Mesenteric fat pad (tissue), 1 donor: Measurements from ENCODE around the gene EMC9. TPM values are rescaled to one million over a fixed set of nuclear protein-coding genes. Genes with fewer than 3 reads are reported as not detected.

Source experiments
- DNase-seq: peaks from one replicate; pipeline ENCODE4 v3.0.0-alpha.2; 2020; ENCODE audit warnings: low spot score
- long read RNA-seq: library from polyadenylated mRNA; unstranded; transcript quantifications from one replicate; pipeline ENCODE4 v2.0.0, GENCODE V29; 2020
- total RNA-seq: library from RNA; stranded (reverse); fragmentation: NEBNext Ultra II Directional; extraction: Animal tissue kit (Norgen Biotek cat#: 25700); gene quantifications from one replicate; pipeline ENCODE4 v1.2.1, GENCODE V29; 2021
- donor health status: DM: yes; HTN: yes; CAD: no.

Gene EMC9
- total RNA-seq: 15.5 TPM
- long read RNA-seq, transcript EMC9-202 (5 exons, 953 nt): major isoform, 6 of 14 reads
- long read RNA-seq, partial matches to known transcripts: 2 of 14 reads
- long read RNA-seq, other reads (novel, unspliced or antisense): 4 of 14 reads

GRCh38 chr14:24141097-24141880 lies at the start of gene EMC9:
Gene EMC9, minus strand, starts transcription at chr14:24141591. Its CDS starts 287 bp downstream, at chr14:24141304.
- peak; percentile 100 for DNase-seq

- no peak for DNase-seq
These were observed 49.0 kb upstream of the EMC9 start for GRCh38 chr14:24190416-24190815.

- no peak for DNase-seq
These were observed 48.1 kb upstream of the EMC9 start for GRCh38 chr14:24189460-24189859.

GRCh38 chr14:24189059-24189375 lies 47.6 kb upstream of the EMC9 start:
- no peak for DNase-seq

GRCh38 chr14:24188251-24189058 lies 47.1 kb upstream of the EMC9 start, which contains the start of gene IPO4:
Gene IPO4, minus strand, starts transcription at chr14:24188816. Its CDS starts 29 bp downstream, at chr14:24188787.
- DNase-seq: peak; percentile 96

- no peak for DNase-seq
These were observed 46.1 kb upstream of the EMC9 start for GRCh38 chr14:24187539-24187915.

- DNase-seq: no peak
These were observed 45.6 kb upstream of the EMC9 start for GRCh38 chr14:24186831-24187538.

- no peak for DNase-seq
These were observed 44.4 kb upstream of the EMC9 start for GRCh38 chr14:24185741-24186140.

- DNase-seq: no peak
These were observed 43.6 kb upstream of the EMC9 start for GRCh38 chr14:24185026-24185425.

- DNase-seq: no peak
These were observed 42.9 kb upstream of the EMC9 start for GRCh38 chr14:24184104-24184970.

- DNase-seq: no peak
These were observed 41.7 kb upstream of the EMC9 start for GRCh38 chr14:24183014-24183481.

GRCh38 chr14:24182110-24182882 lies 40.9 kb upstream of the EMC9 start:
- no peak for DNase-seq

GRCh38 chr14:24181371-24182077 lies 40.1 kb upstream of the EMC9 start:
- no peak for DNase-seq

- DNase-seq: no peak
These were observed 38.8 kb upstream of the EMC9 start for GRCh38 chr14:24179961-24180796.

- DNase-seq: no peak
These were observed 38.0 kb upstream of the EMC9 start for GRCh38 chr14:24179294-24179960.

- no peak for DNase-seq
These were observed 37.2 kb upstream of the EMC9 start for GRCh38 chr14:24178399-24179178.

- no peak for DNase-seq
These were observed 36.5 kb upstream of the EMC9 start for GRCh38 chr14:24177891-24178290.
